Measurements from ENCODE around the gene BHLHA15.

Gene BHLHA15

DNA sequence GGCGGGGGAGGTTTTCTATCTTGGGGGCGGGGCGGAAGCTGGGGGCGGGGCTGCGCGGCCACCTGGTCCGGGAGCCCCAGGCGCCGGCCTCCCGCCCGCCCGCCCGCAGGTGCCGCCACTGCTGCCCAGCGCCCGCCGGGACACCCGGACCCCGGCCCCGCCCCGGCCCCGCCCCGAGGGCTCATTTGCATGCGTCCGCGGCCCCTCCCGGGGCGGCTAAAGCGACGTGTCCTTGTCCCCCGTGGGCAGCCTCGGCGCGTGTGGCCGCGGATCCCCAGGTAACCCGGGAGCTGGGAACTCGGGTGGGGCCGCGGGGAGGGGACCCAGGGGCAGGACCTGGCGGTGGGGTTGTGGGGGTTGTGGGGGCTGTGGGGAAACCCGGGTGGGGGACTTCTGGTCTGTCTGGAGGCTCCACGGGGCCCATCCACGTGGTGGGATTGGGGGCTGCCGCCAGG is at the start of gene BHLHA15:
Gene BHLHA15, plus strand, starts transcription at position 219 of the 455 bp plus-strand sequence. CDS start 871 bp downstream, outside the sequence.
- Histone ChIP-seq H3K9me3 (ENCODE audit: control insufficient read depth, insufficient read depth, low read length) (no peaks in the 10 kb centered on the region), H3K36me3 (ENCODE audit: control insufficient read depth, insufficient read depth, low read length) (peaks cover 8% of the 10 kb centered on the region), H3K27me3 (ENCODE audit: control insufficient read depth, insufficient read depth, low read length) (no peaks in the 10 kb centered on the region), H3K4me1 (ENCODE audit: control insufficient read depth, insufficient read depth, low read length) (0 out of 2 replicates have a peak, but pooled peaks cover 2% of the 10 kb centered on the region), H3K4me3 (ENCODE audit: low read length) (peak within 1 kb of the TSS; percentile 57; the same call in 1 of the 2 replicates), H3K27ac (ENCODE audit: low read length) (no peak within 1 kb of the TSS)
- no CpG with 5 or more reads among the region's 45 CpGs for WGBS (ENCODE audit: insufficient coverage, insufficient read length)
- DNase-seq (ENCODE audit: low read depth, low spot score), result no peak

- no peak overlapping the region for H3K27ac ChIP-seq (ENCODE audit: low read length)
- H3K27me3 ChIP-seq (ENCODE audit: control insufficient read depth, insufficient read depth, low read length), result no peaks in the 10 kb centered on the region; the same call in 1 of the 2 replicates
- DNase-seq (ENCODE audit: low read depth, low spot score), result no peak
- WGBS (ENCODE audit: insufficient coverage, insufficient read length), result no CpG with 5 or more reads among the region's 3 CpGs
- H3K9me3 ChIP-seq (ENCODE audit: control insufficient read depth, insufficient read depth, low read length), result no peaks in the 10 kb centered on the region
- no peak overlapping the region for H3K4me3 ChIP-seq (ENCODE audit: low read length)
- peaks cover under 1% of the 10 kb centered on the region; the same call in 1 of the 2 replicates for H3K36me3 ChIP-seq (ENCODE audit: control insufficient read depth, insufficient read depth, low read length)
- H3K4me1 ChIP-seq (ENCODE audit: control insufficient read depth, insufficient read depth, low read length), result no peaks in the 10 kb centered on the region
Measured at GRCh38 chr7:98162758-98163157, 48.5 kb upstream of the BHLHA15 start.

DNA sequence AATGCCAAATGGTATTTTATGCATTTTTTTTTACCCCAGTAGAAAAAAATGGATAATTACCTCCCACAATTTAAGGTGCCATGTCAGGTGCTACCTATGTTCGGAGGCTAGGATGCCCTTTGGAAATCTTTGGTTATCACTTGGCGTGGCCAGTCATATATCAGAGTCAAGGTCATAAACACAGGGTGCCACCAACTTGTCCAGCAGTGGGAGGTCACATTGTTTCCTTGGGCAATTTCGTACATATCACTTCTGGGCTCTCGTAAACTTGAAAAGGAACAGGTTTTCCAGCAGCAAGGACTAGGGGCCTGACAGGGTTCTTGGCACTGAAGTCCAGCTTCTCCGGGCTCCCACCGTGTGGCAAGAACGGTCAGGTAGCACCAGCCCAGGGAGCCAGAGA is 48.0 kb upstream of the BHLHA15 start:
- no CpG with 5 or more reads among the region's 7 CpGs for WGBS (ENCODE audit: insufficient coverage, insufficient read length)
- Histone ChIP-seq H3K36me3 (ENCODE audit: control insufficient read depth, insufficient read depth, low read length) (no peaks in the 10 kb centered on the region), H3K4me3 (ENCODE audit: low read length) (no peak overlapping the region), H3K4me1 (ENCODE audit: control insufficient read depth, insufficient read depth, low read length) (no peaks in the 10 kb centered on the region), H3K27ac (ENCODE audit: low read length) (no peak overlapping the region), H3K9me3 (ENCODE audit: control insufficient read depth, insufficient read depth, low read length) (no peaks in the 10 kb centered on the region), H3K27me3 (ENCODE audit: control insufficient read depth, insufficient read depth, low read length) (no peaks in the 10 kb centered on the region)
- no peak for DNase-seq (ENCODE audit: low read depth, low spot score)

DNA sequence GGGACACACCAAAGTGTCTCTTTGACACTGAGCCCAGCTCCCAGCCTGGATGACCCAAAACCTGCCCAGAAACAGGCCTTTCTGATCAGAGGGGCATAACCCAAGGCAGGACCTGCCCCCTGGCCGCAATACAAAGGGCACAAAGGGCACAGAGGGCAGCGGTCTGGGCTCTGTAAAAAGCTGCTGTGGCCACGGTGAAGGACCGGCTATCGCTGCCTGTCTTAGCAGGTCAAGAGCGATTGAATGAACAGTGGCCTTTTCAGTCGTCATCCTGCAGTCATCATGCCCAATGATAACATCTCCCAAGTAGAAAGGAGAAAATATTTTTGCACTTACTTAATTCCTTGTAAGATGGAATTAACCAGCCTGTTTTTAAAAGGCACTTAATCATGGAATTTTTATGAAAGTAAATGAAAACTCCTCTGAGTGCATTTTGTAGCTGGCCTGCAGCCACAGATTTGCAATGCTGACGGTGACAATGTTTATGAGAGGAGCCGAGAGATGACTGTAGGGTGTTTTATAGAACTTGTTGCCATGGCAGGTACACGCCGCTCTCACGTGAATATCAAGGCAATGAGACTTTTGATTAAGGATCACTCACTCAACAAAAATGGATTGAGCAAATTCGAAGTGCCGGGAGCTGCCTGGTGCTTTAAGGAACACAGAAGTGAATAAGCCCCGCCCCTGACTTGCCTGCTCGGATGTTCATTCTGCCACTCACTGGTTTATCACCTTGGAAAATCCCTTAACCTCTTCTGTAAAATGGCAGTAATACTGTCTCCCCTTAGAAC is 47.3 kb upstream of the BHLHA15 start:
- Histone ChIP-seq H3K27ac (ENCODE audit: low read length) (no peak overlapping the region), H3K27me3 (ENCODE audit: control insufficient read depth, insufficient read depth, low read length) (no peaks in the 10 kb centered on the region), H3K4me3 (ENCODE audit: low read length) (no peak overlapping the region), H3K36me3 (ENCODE audit: control insufficient read depth, insufficient read depth, low read length) (no peaks in the 10 kb centered on the region), H3K4me1 (ENCODE audit: control insufficient read depth, insufficient read depth, low read length) (no peaks in the 10 kb centered on the region), H3K9me3 (ENCODE audit: control insufficient read depth, insufficient read depth, low read length) (no peaks in the 10 kb centered on the region)
- no peak for DNase-seq (ENCODE audit: low read depth, low spot score)
- no CpG with 5 or more reads among the region's 16 CpGs for WGBS (ENCODE audit: insufficient coverage, insufficient read length)

- no peaks in the 10 kb centered on the region for H3K27me3 ChIP-seq (ENCODE audit: control insufficient read depth, insufficient read depth, low read length)
- no peaks in the 10 kb centered on the region for H3K36me3 ChIP-seq (ENCODE audit: control insufficient read depth, insufficient read depth, low read length)
- no CpG with 5 or more reads among the region's 18 CpGs for WGBS (ENCODE audit: insufficient coverage, insufficient read length)
- peak; percentile 16 for DNase-seq (ENCODE audit: low read depth, low spot score)
- H3K9me3 ChIP-seq (ENCODE audit: control insufficient read depth, insufficient read depth, low read length), result no peaks in the 10 kb centered on the region
- no peak overlapping the region for H3K27ac ChIP-seq (ENCODE audit: low read length)
- no peak overlapping the region for H3K4me3 ChIP-seq (ENCODE audit: low read length)
- H3K4me1 ChIP-seq (ENCODE audit: control insufficient read depth, insufficient read depth, low read length), result no peaks in the 10 kb centered on the region
Measured at GRCh38 chr7:98165827-98166667, 45.2 kb upstream of the BHLHA15 start.

- H3K9me3 ChIP-seq (ENCODE audit: control insufficient read depth, insufficient read depth, low read length), result no peaks in the 10 kb centered on the region
- H3K36me3 ChIP-seq (ENCODE audit: control insufficient read depth, insufficient read depth, low read length), result no peaks in the 10 kb centered on the region; the same call in 1 of the 2 replicates
- no CpG with 5 or more reads among the region's 2 CpGs for WGBS (ENCODE audit: insufficient coverage, insufficient read length)
- H3K4me1 ChIP-seq (ENCODE audit: control insufficient read depth, insufficient read depth, low read length), result no peaks in the 10 kb centered on the region
- no peak overlapping the region for H3K27ac ChIP-seq (ENCODE audit: low read length)
- H3K4me3 ChIP-seq (ENCODE audit: low read length), result no peak overlapping the region
- no peaks in the 10 kb centered on the region for H3K27me3 ChIP-seq (ENCODE audit: control insufficient read depth, insufficient read depth, low read length)
- DNase-seq (ENCODE audit: low read depth, low spot score), result no peak
Measured at GRCh38 chr7:98166668-98166970, 44.6 kb upstream of the BHLHA15 start.

- H3K27ac ChIP-seq (ENCODE audit: low read length), result no peak overlapping the region
- H3K36me3 ChIP-seq (ENCODE audit: control insufficient read depth, insufficient read depth, low read length), result no peaks in the 10 kb centered on the region; the same call in 1 of the 2 replicates
- H3K4me1 ChIP-seq (ENCODE audit: control insufficient read depth, insufficient read depth, low read length), result no peaks in the 10 kb centered on the region
- DNase-seq (ENCODE audit: low read depth, low spot score), result no peak
- H3K9me3 ChIP-seq (ENCODE audit: control insufficient read depth, insufficient read depth, low read length), result no peaks in the 10 kb centered on the region
- H3K27me3 ChIP-seq (ENCODE audit: control insufficient read depth, insufficient read depth, low read length), result no peaks in the 10 kb centered on the region
- no peak overlapping the region for H3K4me3 ChIP-seq (ENCODE audit: low read length)
- WGBS (ENCODE audit: insufficient coverage, insufficient read length), result no CpG with 5 or more reads among the region's 15 CpGs
Measured at GRCh38 chr7:98167653-98168052, 43.6 kb upstream of the BHLHA15 start.

DNA sequence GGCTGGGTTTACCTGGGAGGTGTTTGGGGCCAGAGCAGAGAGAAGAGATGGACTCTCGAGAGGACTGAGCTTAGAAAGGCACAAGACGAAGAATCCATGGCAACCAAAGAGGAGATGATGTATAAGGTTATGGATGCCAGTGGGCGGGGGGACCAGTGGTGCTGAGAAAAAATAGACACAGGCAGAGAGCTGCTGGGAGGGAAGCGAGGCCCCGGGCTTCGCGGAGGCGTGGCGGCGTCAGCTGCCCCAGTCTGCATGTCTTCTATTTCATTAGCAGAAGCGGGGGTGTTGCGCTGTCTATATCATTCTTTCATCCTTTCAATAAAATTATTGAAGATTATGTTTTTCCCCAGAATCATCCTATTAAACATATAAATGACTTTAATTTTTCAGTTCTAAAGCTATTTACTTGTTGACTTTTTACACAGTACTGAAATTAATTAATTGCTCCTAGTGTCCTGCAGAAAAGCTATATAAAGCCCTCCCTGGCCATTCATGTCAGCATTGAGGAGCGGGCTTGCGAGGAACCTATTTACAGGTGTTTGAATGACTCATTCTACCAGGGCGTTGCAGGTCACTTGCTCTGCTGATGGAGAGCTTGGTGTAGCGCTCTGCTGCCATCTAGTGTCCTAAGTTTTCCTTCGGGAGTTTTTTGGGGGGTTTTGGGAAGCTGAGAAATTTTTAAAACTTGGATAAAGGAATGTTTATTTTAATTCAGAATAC is 42.9 kb upstream of the BHLHA15 start:
- no peaks in the 10 kb centered on the region for H3K27me3 ChIP-seq (ENCODE audit: control insufficient read depth, insufficient read depth, low read length)
- DNase-seq (ENCODE audit: low read depth, low spot score), result peak; percentile 45
- no peak overlapping the region for H3K4me3 ChIP-seq (ENCODE audit: low read length)
- H3K4me1 ChIP-seq (ENCODE audit: control insufficient read depth, insufficient read depth, low read length), result no peaks in the 10 kb centered on the region
- no peaks in the 10 kb centered on the region for H3K9me3 ChIP-seq (ENCODE audit: control insufficient read depth, insufficient read depth, low read length)
- no peak overlapping the region for H3K27ac ChIP-seq (ENCODE audit: low read length)
- WGBS (ENCODE audit: insufficient coverage, insufficient read length), result no CpG with 5 or more reads among the region's 17 CpGs
- H3K36me3 ChIP-seq (ENCODE audit: control insufficient read depth, insufficient read depth, low read length), result no peaks in the 10 kb centered on the region; the same call in none of the 2 replicates

DNA sequence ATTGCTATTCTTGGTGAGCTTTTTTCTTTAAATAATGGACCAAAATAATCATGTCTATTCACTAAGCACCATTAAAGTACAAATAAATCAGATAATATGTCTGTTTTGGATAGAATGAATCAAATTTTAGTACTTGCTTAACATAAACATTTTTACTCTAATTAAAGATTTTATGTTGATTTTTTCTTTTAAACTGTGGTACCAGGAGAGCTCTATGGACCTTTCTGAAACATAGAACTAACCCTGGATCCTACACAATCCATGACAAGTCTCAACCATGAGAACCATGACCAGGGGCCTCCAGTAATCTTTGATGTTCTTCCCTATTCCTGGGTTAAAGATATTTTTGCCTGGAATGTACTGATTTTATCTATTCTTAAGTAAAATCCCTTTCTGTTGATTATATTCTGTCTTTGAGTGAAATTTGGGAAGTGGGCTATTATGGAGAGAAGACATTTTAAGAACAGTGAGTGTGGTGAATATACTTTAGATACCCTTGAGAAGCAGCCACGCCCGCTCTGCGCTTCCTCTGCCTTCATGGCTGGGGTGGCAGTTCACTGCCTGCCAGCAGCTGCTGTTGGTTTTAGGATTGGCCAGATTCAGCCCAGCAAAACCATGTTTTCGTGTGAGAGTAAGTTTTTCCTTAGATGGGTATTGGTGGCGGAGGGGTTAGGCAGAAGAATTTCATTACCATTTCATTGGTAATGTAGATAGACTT is 42.2 kb upstream of the BHLHA15 start:
- H3K9me3 ChIP-seq (ENCODE audit: control insufficient read depth, insufficient read depth, low read length), result no peaks in the 10 kb centered on the region
- no peaks in the 10 kb centered on the region for H3K4me1 ChIP-seq (ENCODE audit: control insufficient read depth, insufficient read depth, low read length)
- no peaks in the 10 kb centered on the region for H3K27me3 ChIP-seq (ENCODE audit: control insufficient read depth, insufficient read depth, low read length)
- DNase-seq (ENCODE audit: low read depth, low spot score), result no peak
- no peaks in the 10 kb centered on the region; the same call in none of the 2 replicates for H3K36me3 ChIP-seq (ENCODE audit: control insufficient read depth, insufficient read depth, low read length)
- H3K4me3 ChIP-seq (ENCODE audit: low read length), result no peak overlapping the region
- no peak overlapping the region for H3K27ac ChIP-seq (ENCODE audit: low read length)
- WGBS (ENCODE audit: insufficient coverage, insufficient read length), result no CpG with 5 or more reads among the region's 5 CpGs

Measured in iPS DF 6.9 (cell line).